HepG2 (cell line): ENCODE data around the gene C16orf87. TPM values are rescaled to one million over a fixed set of nuclear protein-coding genes. Genes with fewer than 3 reads are reported as not detected.

Experiments
- AKAP8 ChIP-seq: sonication (generic); formaldehyde crosslinking; IDR thresholded peaks from 2 replicates; pipeline ENCODE4 v1.5.1; 2020; ENCODE audit warnings: mild to moderate bottlenecking, missing genetic modification reagents
- HOMEZ ChIP-seq: IDR thresholded peaks from 2 replicates; pipeline ENCODE4 v1.6.1; 2016; ENCODE audit warnings: low read depth
- KDM2A ChIP-seq: sonication (generic); formaldehyde crosslinking; IDR thresholded peaks from 2 replicates; pipeline ENCODE4 v1.4.0; 2020; ENCODE audit warnings: low read depth, missing genetic modification reagents, borderline replicate concordance
- NAIF1 ChIP-seq: sonication (generic); formaldehyde crosslinking; IDR thresholded peaks from 2 replicates; pipeline ENCODE4 v1.5.0; 2020; ENCODE audit warnings: mild to moderate bottlenecking, missing genetic modification reagents, borderline replicate concordance
- NFKBIZ ChIP-seq: IDR thresholded peaks from 2 replicates; pipeline ENCODE4 v1.6.1; 2018; ENCODE audit warnings: missing genetic modification reagents, missing compliant biosample characterization
- PHB2 ChIP-seq: fragments of 450-650 bp; IDR thresholded peaks from 2 replicates; pipeline ENCODE4 v1.6.1; 2018; ENCODE audit not compliant: partially characterized antibody
- SP140L ChIP-seq: sonication (generic); formaldehyde crosslinking; IDR thresholded peaks from 2 replicates; pipeline ENCODE4 v1.4.0; 2020; ENCODE audit warnings: missing genetic modification reagents, borderline replicate concordance
- ZHX2 ChIP-seq, 2 experiments: sonication (generic) in 1 of 2; formaldehyde crosslinking in 1 of 2; IDR thresholded peaks; 2 replicates each; pipeline versions ENCODE4 v1.6.1 to v1.9.0; 2014 to 2022; ENCODE audit warnings: antibody characterized with exemption in 1 of 2, borderline replicate concordance in 1 of 2, inconsistent platforms in 1 of 2, low read depth in 1 of 2, missing genetic modification reagents in 1 of 2
- ZNF232 ChIP-seq: sonication (generic); formaldehyde crosslinking; IDR thresholded peaks from 2 replicates; pipeline ENCODE4 v1.4.0; 2020; ENCODE audit warnings: missing genetic modification reagents, borderline replicate concordance
- ZNF318 ChIP-seq: sonication (generic); formaldehyde crosslinking; IDR thresholded peaks from 2 replicates; pipeline ENCODE4 v1.4.0; 2020; ENCODE audit warnings: mild to moderate bottlenecking, missing genetic modification reagents
- ZNF431 ChIP-seq: sonication (generic); formaldehyde crosslinking; IDR thresholded peaks from 2 replicates; pipeline ENCODE4 v1.9.0; 2022; ENCODE audit warnings: missing genetic modification reagents, low read depth, mild to moderate bottlenecking, borderline replicate concordance
- ZNF781 ChIP-seq: sonication (generic); formaldehyde crosslinking; IDR thresholded peaks from 2 replicates; pipeline ENCODE4 v1.5.1; 2020; ENCODE audit warnings: borderline replicate concordance, mild to moderate bottlenecking, missing genetic modification reagents; ENCODE audit errors: not compliant biosample characterization
- polyA plus RNA-seq, 8 experiments: library from polyadenylated mRNA; depleted of rRNA in 3 of 8; stranded (reverse) in 7 of 8; unstranded in 1 of 8; fragments of >200 nt; fragmentation: Illumina TruSeq in 4 of 8; extraction: Trizol in 4 of 8; gene quantifications; 2 replicates each; pipeline versions ENCODE4 v1.2.1 to v1.2.3, GENCODE V29; 2011 to 2016; ENCODE audit warnings: low read depth in 4 of 8, missing spikeins in 1 of 8, mixed read lengths in 1 of 8; ENCODE audit not compliant: insufficient read depth in 1 of 8
- total RNA-seq, 5 experiments: library from RNA; depleted of rRNA; stranded (reverse); fragments of >200 nt; fragmentation: Illumina TruSeq; extraction: Trizol; gene quantifications; 2 replicates each; pipeline ENCODE4 v1.2.3, GENCODE V29; 2016; ENCODE audit warnings: low read depth in 1 of 5

C16orf87 gene
- total and polyA plus RNA-seq, 2 of the 13 experiments (the other 11 are each of a cell fraction or from before 2014, with no cell fraction given): 8.6 to 19.5 TPM

GRCh38 chr16:46853713-46854443 is 22.9 kb upstream of the C16orf87 start (continued):
- TF ChIP-seq ZNF232 (CRISPR knock-in tag): no peak
- TF ChIP-seq ZNF318: no peak
- no peak for TF ChIP-seq NAIF1 (CRISPR knock-in tag)
- TF ChIP-seq ZNF431: no peak
- no peak for TF ChIP-seq HOMEZ (CRISPR knock-in tag)
- no peak for TF ChIP-seq NFKBIZ
- no peak for TF ChIP-seq PHB2
- TF ChIP-seq SP140L (CRISPR knock-in tag): 0 out of 2 replicates have a peak, but pooled peaks have one; percentile 45
- TF ChIP-seq KDM2A: peak; percentile 73; the same call in 1 of the 2 replicates
- no peak for TF ChIP-seq AKAP8
- TF ChIP-seq ZNF781 (CRISPR knock-in tag): no peak
- no peak for TF ChIP-seq ZHX2 (IDR thresholded peaks at IDR 0.05; ENCODE audit: low read depth)
- no peak; the same call in 1 of the 2 replicates for TF ChIP-seq ZHX2 (CRISPR knock-in tag; IDR thresholded peaks at IDR 0.05; ENCODE audit: borderline replicate concordance)
